Prostate gland (tissue), 2 donors: ENCODE data around the gene NSUN5. TPM values are rescaled to one million over a fixed set of nuclear protein-coding genes. Genes with fewer than 3 reads are reported as not detected.

Experiments used
- DNase-seq: peaks from one replicate; pipeline ENCODE4 v3.0.0-alpha.2; 2019; ENCODE audit warnings: low spot score
- H3K27ac ChIP-seq, 2 donors: fragments of 200-600 bp; sonication (generic); 2 replicates each; pipeline ENCODE4 v1.5.1; 2017 to 2019
- H3K27me3 ChIP-seq: fragments of 200-600 bp; sonication (generic); replicated peaks from 2 replicates; pipeline ENCODE4 v1.5.1; 2019; ENCODE audit not compliant: insufficient read depth
- H3K36me3 ChIP-seq, 2 donors: fragments of 200-600 bp; sonication (generic); 1 replicate in 1 of 2; 2 replicates in 1 of 2; pipeline versions ENCODE4 v1.5.1 to v1.8.1; 2017 to 2019
- H3K4me1 ChIP-seq: fragments of 200-600 bp; sonication (generic); replicated peaks from 2 replicates; pipeline ENCODE4 v1.5.1; 2019
- H3K4me3 ChIP-seq, 2 donors: fragments of 200-600 bp; sonication (generic); 2 replicates each; pipeline ENCODE4 v1.5.1; 2017 to 2019
- H3K9me3 ChIP-seq: fragments of 200-600 bp; sonication (generic); 2 replicates; pipeline ENCODE4 v1.5.1; 2017
- POLR2A ChIP-seq: fragments of 450-650 bp; IDR thresholded peaks from one replicate; pipeline ENCODE4 v1.6.1; 2016; ENCODE audit warnings: antibody characterized with exemption, mild to moderate bottlenecking
- POLR2AphosphoS5 ChIP-seq: sonication (generic); formaldehyde crosslinking; IDR thresholded peaks from one replicate; pipeline ENCODE4 v1.6.1; 2017; ENCODE audit warnings: antibody characterized with exemption
- WGBS: methylation state at CpG from one replicate; pipeline ENCODE4 v1.1.5; 2018; 5-methylcytosine and 5-hydroxymethylcytosine counted together
- intact Hi-C: fragments of 100-400 bp; cut with DNase I; formaldehyde crosslinking; loops from one replicate; pipeline ENCODE4 v1.14.2; 2022
- total RNA-seq, 2 donors: library from RNA; depleted of rRNA; stranded (reverse); fragments of >200 nt; gene quantifications; one replicate each; pipeline ENCODE4 v1.1.0, GENCODE V29; 2016
- TF ChIP-seq, protein P1 (sequence below), 4 experiments: fragments of 200-600 bp in 2 of 4; fragments of 450-650 bp in 2 of 4; sonication (generic) in 2 of 4; IDR thresholded peaks; 1 replicate in 3 of 4; 2 replicates in 1 of 4; pipeline ENCODE4 v1.5.1; 2016 to 2019; ENCODE audit warnings: antibody characterized with exemption in 4 of 4, mild to moderate bottlenecking in 2 of 4, moderate library complexity in 2 of 4

NSUN5 gene
- total RNA-seq, 2 donors from 2014 or later: 34.3 to 36.3 TPM

DNA sequence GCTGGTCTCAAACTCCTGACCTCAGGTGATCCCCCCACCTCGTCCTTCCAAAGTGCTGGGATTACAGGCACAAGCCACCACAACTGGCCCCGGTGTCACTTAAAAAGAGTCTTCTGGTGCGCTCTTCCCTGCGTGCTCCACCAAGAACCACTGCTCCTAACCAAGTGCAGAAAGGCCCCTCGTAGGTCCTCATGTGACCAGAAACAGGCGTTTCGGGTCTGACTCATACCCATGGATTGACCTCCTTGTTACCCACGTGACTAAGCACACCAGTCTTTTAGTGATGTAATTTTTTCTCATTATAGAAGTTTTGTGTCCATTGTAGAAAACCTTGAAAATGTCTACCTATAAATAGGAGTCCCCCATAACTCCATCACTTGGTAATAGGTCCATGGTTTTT lies 33.3 kb upstream of the NSUN5 start:
- H3K9me3 ChIP-seq: no peaks in the 10 kb centered on the region
- no peak overlapping the region for H3K4me3 ChIP-seq
- 63% methylated on average over 8 of the region's 8 CpGs for WGBS
- no peaks in the 10 kb centered on the region for H3K27me3 ChIP-seq
- no peak for DNase-seq
- no peaks in the 10 kb centered on the region for H3K4me1 ChIP-seq
- H3K36me3 ChIP-seq: no peaks in the 10 kb centered on the region
- no peak overlapping the region for H3K27ac ChIP-seq
- intact Hi-C loops: loop anchor here (5.0 kb wide), 1 partner anchor 105 kb away; no protein-coding TSS in a partner anchor
- TF ChIP-seq, protein P1, sequence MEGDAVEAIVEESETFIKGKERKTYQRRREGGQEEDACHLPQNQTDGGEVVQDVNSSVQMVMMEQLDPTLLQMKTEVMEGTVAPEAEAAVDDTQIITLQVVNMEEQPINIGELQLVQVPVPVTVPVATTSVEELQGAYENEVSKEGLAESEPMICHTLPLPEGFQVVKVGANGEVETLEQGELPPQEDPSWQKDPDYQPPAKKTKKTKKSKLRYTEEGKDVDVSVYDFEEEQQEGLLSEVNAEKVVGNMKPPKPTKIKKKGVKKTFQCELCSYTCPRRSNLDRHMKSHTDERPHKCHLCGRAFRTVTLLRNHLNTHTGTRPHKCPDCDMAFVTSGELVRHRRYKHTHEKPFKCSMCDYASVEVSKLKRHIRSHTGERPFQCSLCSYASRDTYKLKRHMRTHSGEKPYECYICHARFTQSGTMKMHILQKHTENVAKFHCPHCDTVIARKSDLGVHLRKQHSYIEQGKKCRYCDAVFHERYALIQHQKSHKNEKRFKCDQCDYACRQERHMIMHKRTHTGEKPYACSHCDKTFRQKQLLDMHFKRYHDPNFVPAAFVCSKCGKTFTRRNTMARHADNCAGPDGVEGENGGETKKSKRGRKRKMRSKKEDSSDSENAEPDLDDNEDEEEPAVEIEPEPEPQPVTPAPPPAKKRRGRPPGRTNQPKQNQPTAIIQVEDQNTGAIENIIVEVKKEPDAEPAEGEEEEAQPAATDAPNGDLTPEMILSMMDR (IDR thresholded peaks at IDR 0.05): no peak
- TF ChIP-seq POLR2AphosphoS5 (no peak), POLR2A (no peak)

DNA sequence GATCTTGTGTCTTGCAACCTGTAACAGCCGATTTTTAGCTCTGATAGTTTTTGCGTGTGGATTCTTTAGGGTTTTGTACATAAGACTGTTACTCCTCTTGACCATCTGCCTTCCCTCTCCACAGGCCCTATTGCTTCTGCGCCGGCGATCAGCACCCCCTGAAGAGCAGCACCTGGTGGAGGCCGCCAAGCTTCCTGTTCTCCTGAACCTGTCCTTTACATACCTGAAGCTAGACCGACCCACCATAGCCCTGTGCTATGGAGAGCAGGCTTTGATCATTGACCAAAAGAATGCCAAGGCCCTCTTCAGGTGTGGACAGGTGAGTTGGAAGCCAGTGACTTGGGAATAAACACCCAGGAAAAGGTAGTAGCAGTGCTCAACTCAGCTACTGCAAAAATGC lies 31.9 kb upstream of the NSUN5 start:
- Histone ChIP-seq H3K4me1 (no peaks in the 10 kb centered on the region), H3K9me3 (no peaks in the 10 kb centered on the region), H3K27ac (no peak overlapping the region), H3K36me3 (no peaks in the 10 kb centered on the region), H3K4me3 (no peak overlapping the region), H3K27me3 (no peaks in the 10 kb centered on the region)
- DNase-seq: no peak
- 87% methylated on average over 7 of the region's 7 CpGs for WGBS
- intact Hi-C loops: loop anchor here (5.0 kb wide), 1 partner anchor 107 kb away; no protein-coding TSS in a partner anchor
- TF ChIP-seq, protein P1 (IDR thresholded peaks at IDR 0.05): no peak
- TF ChIP-seq POLR2A (no peak), POLR2AphosphoS5 (no peak)

DNA sequence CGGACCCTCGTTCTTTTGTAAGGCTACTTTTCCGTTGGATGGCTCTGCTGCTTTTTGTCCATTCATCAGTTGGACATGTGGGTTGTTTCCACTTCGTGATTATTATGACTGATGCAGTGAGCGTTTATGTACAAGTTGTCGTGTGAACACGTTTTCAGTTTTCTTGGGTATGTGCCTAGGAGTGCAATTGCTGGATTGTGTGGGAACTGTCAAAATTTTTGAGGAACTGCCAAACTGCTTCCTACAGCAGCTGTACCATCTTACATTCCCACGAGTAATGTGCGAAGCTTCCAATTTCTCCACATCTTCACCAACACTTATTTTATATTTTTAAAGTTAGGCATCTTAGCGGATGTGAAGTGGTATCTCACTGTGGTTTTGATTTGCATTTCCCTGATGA lies 29.7 kb upstream of the NSUN5 start:
- no peak for TF ChIP-seq POLR2AphosphoS5
- TF ChIP-seq POLR2A: no peak
- TF ChIP-seq, protein P1 (IDR thresholded peaks at IDR 0.05): no peak
- no peak for DNase-seq
- no peak overlapping the region for H3K4me3 ChIP-seq
- no peaks in the 10 kb centered on the region for H3K27me3 ChIP-seq
- 71% methylated on average over 10 of the region's 10 CpGs for WGBS
- intact Hi-C loops: no loop called here
- no peaks in the 10 kb centered on the region for H3K36me3 ChIP-seq
- H3K9me3 ChIP-seq: no peaks in the 10 kb centered on the region
- no peak overlapping the region for H3K27ac ChIP-seq
- no peaks in the 10 kb centered on the region for H3K4me1 ChIP-seq

DNA sequence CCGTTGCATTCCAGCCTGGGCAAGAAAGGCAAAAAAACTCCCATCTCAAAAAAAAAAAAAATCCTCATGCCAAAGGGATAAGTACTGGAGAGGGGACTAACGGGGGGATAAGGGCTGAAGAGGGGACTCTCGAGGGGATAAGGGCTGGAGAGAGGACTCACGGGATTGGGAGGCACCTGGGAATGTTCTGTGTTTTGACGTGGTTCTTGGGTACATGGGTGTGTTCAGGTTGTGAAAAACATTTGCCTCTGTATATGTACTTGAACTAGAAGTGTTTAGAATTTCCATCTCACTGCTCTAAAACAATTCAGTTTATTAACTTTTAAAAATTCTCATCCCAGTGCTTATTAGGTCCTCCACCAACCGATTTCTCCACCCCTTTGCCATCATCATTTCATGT lies 23.8 kb upstream of the NSUN5 start:
- Histone ChIP-seq H3K9me3 (no peaks in the 10 kb centered on the region), H3K27ac (no peak overlapping the region), H3K4me3 (no peak overlapping the region), H3K36me3 (no peaks in the 10 kb centered on the region), H3K27me3 (no peaks in the 10 kb centered on the region), H3K4me1 (no peaks in the 10 kb centered on the region)
- TF ChIP-seq, protein P1 (IDR thresholded peaks at IDR 0.05): no peak
- TF ChIP-seq POLR2AphosphoS5: no peak
- no peak for TF ChIP-seq POLR2A
- WGBS: 88% methylated on average over 6 of the region's 6 CpGs
- DNase-seq: no peak
- intact Hi-C loops: no loop called here

DNA sequence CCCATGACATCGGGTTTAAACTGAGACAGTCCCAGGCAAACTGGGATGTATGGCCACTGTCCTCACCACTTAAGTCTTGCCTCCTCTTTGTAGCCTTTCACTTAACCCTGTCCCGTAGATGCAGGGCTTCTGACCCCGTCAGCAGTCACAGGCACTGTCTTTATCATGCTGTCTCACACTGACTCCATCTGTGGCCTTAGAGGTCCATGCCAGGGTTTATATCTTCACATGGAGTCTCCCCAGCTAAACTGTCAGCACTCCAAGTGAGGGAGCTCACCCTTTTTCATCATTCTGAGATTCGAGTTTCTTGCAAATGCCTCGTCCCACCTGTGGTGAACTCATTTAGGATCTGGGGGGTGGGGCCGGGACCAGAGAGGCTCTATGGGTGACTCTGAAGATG lies 22.1 kb upstream of the NSUN5 start:
- Histone ChIP-seq H3K4me3 (no peak overlapping the region), H3K27ac (no peak overlapping the region), H3K4me1 (no peaks in the 10 kb centered on the region), H3K27me3 (no peaks in the 10 kb centered on the region), H3K36me3 (no peaks in the 10 kb centered on the region), H3K9me3 (no peaks in the 10 kb centered on the region)
- TF ChIP-seq POLR2AphosphoS5: no peak
- no peak for DNase-seq
- intact Hi-C loops: no loop called here
- WGBS: 64% methylated on average over 6 of the region's 6 CpGs
